ENCODE measurements around the gene ZNF227.
"Not testable (repeated sequence)": the region's sequence is repeated elsewhere in the genome, so short reads cannot be mapped to it uniquely, and the experiment has no call there.

Gene ZNF227

GRCh38 chr19:44253392-44253791 lies 41.1 kb downstream of the ZNF227 start:
- DNase-seq, result not testable (repeated sequence)

GRCh38 chr19:44254496-44254895 lies 42.2 kb downstream of the ZNF227 start:
- DNase-seq, result no peak

- no peak for DNase-seq
These were observed 43.5 kb downstream of the ZNF227 start for GRCh38 chr19:44255705-44256411.

GRCh38 chr19:44258136-44258535 lies 45.8 kb downstream of the ZNF227 start:
- no peak for DNase-seq

GRCh38 chr19:44258835-44259413 lies 46.6 kb downstream of the ZNF227 start:
- no peak for DNase-seq

- DNase-seq, result no peak
These were observed 48.0 kb downstream of the ZNF227 start for GRCh38 chr19:44260343-44260681.

DNA sequence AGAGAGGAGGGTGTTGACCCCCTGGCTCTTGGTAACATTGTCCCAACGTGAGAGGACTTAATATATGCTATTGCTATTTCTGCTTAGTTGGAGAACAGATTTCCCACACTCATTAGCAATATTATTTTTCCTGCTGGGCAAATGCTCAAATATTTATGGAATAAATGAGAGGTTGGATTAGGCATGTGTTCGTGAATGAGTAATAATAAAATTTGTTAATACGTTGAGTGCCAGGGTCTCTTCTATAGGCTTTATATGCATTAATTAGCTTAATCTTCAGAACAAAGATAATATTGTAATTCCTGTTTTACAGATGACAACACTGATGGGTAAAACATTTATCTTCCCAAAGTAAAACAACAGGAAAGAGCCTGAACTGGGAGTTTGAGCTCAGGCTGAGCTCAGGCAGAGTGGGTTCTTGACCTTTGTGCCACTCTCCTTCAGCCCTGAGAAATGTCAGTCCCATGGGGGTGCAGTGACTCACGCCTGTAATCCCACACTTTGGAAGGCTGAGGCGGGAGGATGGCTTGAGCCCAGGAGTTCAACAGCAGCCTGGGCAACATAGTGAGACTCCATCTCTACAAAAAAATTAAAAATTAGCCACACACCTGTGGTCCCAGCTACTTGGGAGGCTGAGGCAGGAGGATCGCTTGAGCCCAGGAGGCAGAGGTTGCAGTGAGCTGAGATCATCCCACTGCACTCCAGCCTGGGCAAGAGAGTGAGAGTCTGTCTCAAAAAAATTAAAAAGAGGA lies 48.5 kb downstream of the ZNF227 start:
- no peak for DNase-seq

- no peak for DNase-seq
These were observed 65.0 kb downstream of the ZNF227 start for GRCh38 chr19:44277331-44277730.

- no peak for DNase-seq
These were observed 65.9 kb downstream of the ZNF227 start for GRCh38 chr19:44278181-44278690.

DNA sequence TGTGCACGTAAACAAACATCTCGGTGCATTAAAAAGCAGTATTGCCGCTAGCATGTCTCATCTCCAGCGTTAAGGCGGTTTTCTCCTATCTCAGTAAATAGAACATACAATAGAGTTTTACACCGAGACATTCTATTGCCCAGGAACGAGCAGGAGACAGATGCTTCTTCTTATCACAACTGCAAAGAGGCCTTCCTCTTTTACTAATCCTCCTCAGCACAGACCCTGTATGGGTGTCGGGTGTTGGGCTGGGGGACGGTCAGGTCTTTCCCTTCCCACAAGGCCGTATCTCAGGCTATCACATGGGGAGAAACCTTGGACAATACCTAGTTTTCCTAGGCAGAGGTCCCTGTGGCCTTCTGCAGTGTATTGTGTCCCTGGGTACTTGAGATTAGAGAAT lies 68.6 kb downstream of the ZNF227 start:
- DNase-seq, result no peak

DNA sequence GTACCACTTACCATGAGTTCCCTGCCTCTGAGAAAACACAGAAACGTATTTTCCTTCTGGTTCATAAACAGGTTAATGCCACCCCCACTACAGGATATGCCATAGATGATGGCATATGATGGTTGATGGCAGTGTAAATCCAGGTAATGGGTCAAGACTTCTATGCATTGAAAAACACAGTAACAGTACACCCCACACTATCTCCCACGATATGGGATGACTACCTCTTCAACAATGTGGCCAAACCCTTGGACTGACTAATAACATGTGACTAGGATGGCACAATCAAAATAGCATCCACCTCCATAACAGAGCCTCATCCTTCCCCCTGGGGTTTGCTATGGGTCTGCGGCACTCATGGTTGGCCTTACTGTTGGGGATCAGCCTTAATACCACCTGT lies 70.5 kb downstream of the ZNF227 start:
- DNase-seq, result no peak

DNA sequence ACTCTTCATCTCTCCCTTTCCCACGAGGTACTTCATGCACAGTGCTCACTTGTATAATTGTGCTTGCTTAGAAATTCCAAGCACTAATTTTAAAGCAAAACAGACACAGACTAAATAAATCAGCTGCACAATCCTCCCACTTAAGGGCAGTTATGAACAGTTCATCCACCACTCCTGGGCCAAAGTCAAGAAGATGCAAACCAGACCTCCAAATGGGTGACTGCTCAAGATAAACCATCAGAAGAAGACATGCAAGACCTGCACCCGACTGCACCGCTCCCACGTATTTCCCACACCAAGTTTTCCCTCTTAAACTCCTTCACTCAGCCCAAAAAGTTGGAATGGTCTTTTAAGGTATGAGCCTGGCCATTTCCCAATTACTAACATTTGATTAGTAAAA lies 72.6 kb downstream of the ZNF227 start:
- DNase-seq, result no peak
